DMS 273 treated with DMSO at 0.1 percent for 48 hours (cell line): Measurements from ENCODE around the gene GPR157.

Source experiments
- DNase-seq: peaks from one replicate; lab custom pipeline; 2025; lab: John Stamatoyannopoulos, UW

GPR157 gene

GRCh38 chr1:9061252-9061960, 67.5 kb downstream of the GPR157 start:
- no peak for DNase-seq

- DNase-seq: no peak
Measured at GRCh38 chr1:9059891-9060744, 68.8 kb downstream of the GPR157 start.

GRCh38 chr1:9058465-9058864, 70.4 kb downstream of the GPR157 start:
- no peak for DNase-seq

- no peak for DNase-seq
Measured at GRCh38 chr1:9057851-9058250, 71.1 kb downstream of the GPR157 start.

GRCh38 chr1:9052272-9053049, 76.4 kb downstream of the GPR157 start:
- DNase-seq: no peak

GRCh38 chr1:9051379-9051778, 77.5 kb downstream of the GPR157 start:
- peak; percentile 40 for DNase-seq

- no peak for DNase-seq
Measured at GRCh38 chr1:9050803-9051202, 78.1 kb downstream of the GPR157 start.
